Forelimb muscle (tissue), 1 donor: ENCODE results near the gene XRCC6. TPM values are rescaled to one million over a fixed set of nuclear protein-coding genes. Genes with fewer than 3 reads are reported as not detected.
"Not testable (repeated sequence)": the region's sequence is repeated elsewhere in the genome, so short reads cannot be mapped to it uniquely, and the experiment has no call there.

Experiments used
- DNase-seq: peaks from one replicate; pipeline ENCODE4 v3.0.0-alpha.2; 2013; ENCODE audit warnings: low read depth
- polyA plus RNA-seq: library from polyadenylated mRNA; unstranded; fragments of 120-200 nt; gene quantifications from one replicate; pipeline ENCODE4 v1.2.1, GENCODE V29; 2013; ENCODE audit not compliant: insufficient read length

XRCC6 gene
- polyA plus RNA-seq, 1 donor: 213 TPM

DNA sequence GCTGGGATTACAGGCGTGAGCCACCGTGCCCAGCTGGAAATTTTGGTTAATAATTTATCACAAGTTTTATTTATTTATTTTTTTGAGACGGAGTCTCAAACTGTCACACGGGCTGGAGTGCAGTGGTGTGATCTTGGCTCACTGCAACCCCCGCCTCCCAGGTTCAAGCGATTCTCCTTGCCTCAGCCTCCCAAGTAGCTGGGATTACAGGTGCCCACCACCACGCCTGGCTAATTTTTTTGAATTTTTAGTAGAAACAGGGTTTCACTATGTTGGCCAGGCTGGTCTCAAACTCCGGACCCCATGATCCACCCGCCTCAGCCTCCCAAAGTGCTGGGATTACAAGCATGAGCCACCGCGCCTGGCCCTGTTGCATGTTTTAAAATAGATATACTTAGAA lies 65.8 kb downstream of the XRCC6 start:
- not testable (repeated sequence) for DNase-seq

DNA sequence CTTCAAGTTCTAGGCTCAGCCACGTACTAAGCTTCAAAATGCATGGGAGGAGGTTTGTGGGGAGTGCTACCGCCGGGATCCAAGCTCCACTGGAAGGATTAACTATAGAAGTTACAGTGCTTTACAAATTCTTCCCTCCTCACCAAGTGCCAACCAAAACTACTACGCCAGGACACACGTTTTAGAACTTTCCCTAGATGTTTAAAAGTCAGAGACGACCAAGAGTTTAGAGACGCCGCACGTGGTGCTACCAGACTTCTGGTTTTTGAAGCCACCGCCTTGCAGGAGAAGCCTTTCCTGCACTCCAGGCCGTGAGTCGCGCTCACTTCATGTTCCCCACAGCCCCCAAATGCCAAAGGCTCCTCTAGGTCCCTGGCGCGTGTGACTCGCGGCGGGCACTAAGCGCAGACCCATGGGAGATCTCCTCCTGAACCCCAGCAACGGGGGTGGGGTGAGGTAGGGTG lies 66.8 kb downstream of the XRCC6 start:
- no peak for DNase-seq

DNA sequence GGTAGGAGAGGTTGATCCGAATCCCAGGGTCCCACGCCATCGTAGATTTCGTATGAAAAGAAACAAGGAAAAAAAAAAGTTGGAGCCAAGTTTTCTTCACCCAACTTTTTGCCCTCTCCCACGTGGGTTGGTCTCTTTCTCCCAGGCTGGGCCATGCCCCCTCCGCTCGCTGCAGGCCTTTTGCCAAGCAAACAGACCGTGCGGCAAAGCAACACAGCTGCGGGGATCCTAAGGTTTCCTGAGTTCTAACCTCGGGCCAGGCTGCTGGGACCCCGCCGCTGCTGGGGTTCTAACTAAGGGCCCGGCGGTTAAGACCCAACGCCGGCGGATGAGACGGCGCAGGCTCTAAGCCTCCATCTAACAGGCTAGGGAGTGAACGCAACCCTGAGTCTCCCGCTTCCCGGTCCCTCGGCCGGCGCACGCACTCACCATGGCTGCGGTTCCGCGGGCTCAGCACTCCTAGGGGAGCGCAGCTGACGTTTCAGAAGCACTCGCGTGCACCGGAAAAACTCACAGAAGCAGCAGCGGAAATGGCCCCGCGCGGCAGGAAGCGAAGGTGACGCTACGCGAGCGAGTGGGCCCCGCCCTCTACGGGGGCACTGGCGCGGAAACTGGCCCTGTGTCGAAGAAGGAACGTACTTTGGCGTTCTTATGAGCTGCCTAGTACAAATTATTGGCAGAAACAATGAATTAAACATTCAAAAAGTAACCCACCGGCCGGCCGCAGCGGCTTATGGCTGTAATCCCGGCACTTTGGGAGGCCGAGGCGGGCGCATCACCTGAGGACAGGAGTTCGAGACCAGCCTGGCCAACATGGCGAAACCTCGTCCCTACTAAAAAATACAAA lies 67.5 kb downstream of the XRCC6 start, which contains the start of gene SNU13:
TSS of gene SNU13 (minus strand) at position 503 of the 847 bp plus-strand sequence. CDS start at position 432, 71 bp downstream.
- DNase-seq: peak; percentile 77

DNA sequence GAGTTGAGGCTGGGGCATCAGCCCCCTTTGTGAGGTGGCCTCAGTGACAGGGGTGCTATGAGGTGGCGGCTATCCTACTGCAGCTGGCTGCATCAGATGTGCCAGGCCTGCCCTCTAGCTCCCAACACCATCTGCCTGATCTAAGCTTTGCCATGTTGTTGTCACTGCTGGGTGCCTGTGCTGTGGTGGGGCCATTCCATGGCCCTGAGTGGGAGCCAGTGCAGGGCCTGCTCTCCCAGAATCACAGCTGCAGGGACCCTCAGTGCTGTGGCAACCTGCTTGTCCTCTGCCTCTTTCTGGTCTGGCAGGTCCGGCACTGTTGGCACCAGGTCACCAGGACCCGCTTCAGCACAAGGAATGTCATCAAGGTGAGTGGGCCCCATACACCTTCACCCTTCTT lies 69.4 kb downstream of the XRCC6 start:
- no peak for DNase-seq

DNA sequence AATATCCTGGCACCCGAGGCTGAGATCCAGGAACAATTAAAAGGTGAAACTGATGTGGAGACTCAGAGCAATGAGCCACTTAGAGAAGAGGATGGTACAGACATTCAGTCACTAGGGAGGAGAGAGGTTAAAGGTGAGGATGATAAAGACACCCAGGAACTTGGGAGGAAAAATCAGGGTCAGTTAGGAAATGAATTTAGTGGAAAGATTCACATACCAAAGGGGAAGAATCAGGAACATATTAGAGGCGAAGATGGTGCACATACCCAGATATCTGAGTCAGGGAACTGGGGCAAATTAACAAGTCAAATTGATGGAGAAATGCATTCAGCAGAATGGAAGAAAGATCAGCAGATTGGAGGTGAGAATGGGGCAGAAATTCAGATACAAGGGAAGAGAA lies 74.1 kb downstream of the XRCC6 start:
- DNase-seq: no peak

DNA sequence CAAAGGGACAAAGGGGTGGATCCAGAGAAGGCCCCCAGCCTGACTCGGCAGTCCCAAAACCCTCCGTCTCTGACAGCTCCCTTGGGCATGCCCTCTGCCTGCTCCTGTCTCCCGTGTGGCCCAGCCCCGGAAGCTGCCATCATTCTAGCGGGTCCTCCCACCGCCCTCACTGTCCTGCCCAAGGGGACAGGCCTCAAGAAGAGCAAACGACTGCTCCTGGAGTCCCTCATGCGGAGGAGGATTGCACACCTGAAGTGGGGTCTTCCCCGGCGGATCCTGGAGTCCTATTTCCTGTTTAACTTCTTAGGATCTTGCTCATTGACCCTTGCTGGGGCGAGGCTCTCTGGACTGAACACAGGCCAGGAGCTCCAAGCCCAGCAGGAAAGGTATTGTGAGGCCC lies 75.6 kb downstream of the XRCC6 start:
- DNase-seq: no peak

DNA sequence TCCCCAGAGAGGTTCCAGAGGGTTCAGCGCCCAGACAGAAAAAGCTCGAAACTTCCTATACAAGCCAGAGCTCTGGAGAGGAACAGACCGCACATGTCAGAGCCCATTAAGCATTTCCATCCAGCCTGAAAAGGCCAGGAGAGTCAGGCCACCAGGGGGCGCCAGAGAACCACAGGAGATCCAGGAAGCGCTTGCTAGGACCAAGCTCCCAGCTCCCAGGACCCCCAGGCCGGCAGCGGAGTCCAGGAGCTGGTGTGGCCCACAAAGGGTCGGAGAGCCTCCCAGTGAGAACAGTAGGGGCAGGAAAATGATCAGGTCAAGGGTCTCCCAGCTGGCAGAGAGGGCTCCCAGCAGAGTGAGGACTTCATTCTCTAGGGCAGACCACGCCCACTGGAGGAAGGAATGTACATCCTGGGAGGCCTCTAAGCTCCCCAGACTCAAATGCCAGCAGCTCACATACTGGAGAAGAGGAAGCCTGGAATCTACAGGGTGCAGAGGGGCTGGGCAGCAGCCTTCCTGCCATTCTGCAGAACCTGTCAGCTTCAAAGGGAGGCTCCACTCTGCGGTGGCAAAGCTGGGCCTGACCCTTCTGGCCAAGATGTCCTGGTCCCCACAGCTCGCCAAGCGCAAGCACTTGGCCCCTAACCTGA lies 76.2 kb downstream of the XRCC6 start:
- peak; percentile 60 for DNase-seq

DNA sequence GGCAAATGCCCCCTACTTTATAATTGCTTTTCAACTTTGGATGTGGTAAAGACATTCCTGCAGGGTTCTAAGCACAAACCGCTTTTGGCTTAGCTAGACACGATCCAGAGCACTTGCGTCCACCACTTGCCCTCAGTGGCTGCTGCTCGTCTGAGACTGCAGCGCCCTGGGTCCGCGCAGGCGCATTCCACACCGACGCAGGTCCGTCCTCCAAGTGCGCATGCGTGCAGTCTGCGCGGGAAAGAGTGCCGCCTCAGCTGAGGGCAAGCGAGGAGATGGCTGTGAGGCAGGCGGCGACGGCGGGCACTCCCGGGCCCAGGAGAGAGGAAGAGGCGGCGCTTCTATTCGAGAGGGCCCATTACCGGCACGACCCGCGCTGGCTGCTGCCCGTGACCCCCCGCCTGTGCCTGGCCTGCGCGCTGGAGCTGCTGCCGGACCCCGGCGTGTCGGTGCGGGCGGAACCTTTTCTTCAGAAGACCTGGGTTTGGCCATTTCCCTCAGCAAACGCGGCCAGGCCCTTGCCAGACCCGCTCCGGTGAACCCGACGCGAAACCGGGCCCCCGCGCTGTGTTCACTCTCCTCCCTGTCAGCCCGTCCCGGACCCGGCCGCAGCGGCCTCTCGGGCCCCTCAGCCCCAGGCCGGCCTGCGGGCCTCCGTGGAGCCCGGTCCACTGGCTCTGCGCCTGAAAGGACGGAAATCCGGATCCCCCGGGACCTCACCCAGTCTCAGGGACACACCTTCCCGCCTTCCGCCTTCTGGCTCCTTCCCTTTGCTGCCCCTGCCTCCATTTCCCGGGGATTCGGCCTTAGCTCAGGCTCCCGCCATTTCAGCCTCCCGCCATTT lies 78.4 kb downstream of the XRCC6 start, which contains the start of gene MEI1:
TSS of gene MEI1 (plus strand) at position 240 of the 844 bp plus-strand sequence. CDS start at position 276, 36 bp downstream.
- peak; percentile 49 for DNase-seq

DNA sequence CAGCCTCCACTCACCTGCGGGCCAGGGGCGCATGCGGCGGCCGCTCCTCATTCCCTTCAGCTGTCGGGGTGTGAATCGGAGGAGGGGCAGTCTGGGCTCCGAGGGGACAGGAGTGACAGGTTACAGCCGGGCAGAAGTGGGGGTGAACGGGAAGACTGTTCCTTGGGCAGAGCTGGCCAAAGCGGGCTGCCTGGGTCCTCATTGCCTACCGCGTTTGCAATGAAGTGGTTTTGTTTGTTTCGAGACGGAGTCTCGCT lies 78.9 kb downstream of the XRCC6 start:
- DNase-seq: no peak

DNA sequence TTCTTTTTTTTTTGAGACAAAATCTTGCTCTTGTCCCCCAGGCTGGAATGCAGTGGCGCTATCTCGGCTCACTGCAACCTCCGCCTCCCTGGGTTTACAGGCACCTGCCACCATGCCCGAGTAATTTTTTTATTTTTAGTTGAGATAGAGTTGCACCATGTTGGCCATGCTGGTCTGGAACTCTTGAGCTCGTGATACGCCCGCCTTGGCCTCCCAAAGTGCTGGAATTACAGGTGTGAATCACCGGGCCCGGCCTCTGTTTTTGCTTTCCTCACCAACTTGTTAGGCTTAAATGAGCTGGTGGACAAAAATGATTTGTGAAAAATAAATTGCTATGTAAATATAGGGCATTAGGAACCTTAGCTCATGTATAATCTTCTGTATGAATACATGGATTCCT lies 81.7 kb downstream of the XRCC6 start:
- no peak for DNase-seq

DNA sequence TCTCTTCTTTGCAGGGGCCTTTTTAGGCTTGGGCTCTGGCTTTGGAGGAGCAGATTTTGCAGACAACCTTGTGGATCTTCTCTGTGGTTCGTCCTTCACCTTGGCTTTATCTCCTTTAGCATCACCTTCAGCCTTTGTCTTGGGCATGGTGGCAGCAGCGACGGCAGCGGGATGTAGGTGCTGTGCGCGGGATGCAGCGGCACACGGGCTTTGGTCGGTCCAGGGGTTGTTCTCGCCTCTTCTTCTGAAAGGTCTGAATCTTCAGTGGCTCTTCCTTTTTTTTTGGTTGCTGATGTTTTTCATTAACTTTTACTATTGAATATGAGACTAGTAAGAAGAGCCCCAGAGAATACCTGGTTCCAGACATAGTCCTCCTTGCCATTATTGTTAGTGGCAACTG lies 88.2 kb downstream of the XRCC6 start:
- no peak for DNase-seq

DNA sequence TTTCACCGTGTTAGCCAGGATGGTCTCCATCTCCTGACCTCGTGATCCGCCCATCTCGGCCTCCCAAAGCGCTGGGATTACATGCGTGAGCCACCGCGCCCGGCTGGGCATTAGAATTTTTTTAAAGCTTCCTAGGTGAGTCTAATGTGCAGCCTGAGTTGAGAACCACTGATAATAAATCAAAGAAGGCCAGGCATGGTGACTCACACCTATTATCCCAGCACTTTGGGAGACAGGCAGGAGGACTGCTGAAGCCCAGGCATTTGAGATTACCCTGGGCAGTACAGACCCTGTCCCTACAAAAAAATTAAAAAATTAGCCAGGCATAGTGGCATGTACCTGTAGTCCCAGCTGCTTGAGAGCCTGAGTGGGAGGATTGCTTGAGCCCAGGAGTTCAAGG lies 91.9 kb downstream of the XRCC6 start:
- no peak for DNase-seq

Other genes starting within 250 kb of the XRCC6 start
- gene TEF, start 239.4 kb upstream of the XRCC6 start, polyA plus RNA-seq: 10.0 TPM
- gene TOB2, start 174.5 kb upstream of the XRCC6 start, polyA plus RNA-seq: 35.2 TPM
- 37.9 TPM for gene PHF5A, start 152.6 kb upstream of the XRCC6 start, polyA plus RNA-seq
- 116 TPM for gene ACO2, start 152.2 kb upstream of the XRCC6 start, polyA plus RNA-seq
- gene POLR3H, start 76.8 kb upstream of the XRCC6 start, polyA plus RNA-seq: 21.6 TPM
- 3.8 TPM for gene CSDC2, start 60.3 kb upstream of the XRCC6 start, polyA plus RNA-seq
- 23.2 TPM for gene PMM1, start 31.5 kb upstream of the XRCC6 start, polyA plus RNA-seq
- 20.2 TPM for gene DESI1, start 252 bp upstream of the XRCC6 start, polyA plus RNA-seq
- gene SNU13, start 67.6 kb downstream of the XRCC6 start, polyA plus RNA-seq: 114 TPM
- 0.68 TPM for gene MEI1, start 78.2 kb downstream of the XRCC6 start, polyA plus RNA-seq
- 9.4 TPM for gene CCDC134, start 179.4 kb downstream of the XRCC6 start, polyA plus RNA-seq
- 84.4 TPM for gene SREBF2, start 211.8 kb downstream of the XRCC6 start, polyA plus RNA-seq